Endothelial cell of umbilical vein (primary cell): ENCODE measurements around the gene RASGEF1C. TPM values are rescaled to one million over a fixed set of nuclear protein-coding genes. Genes with fewer than 3 reads are reported as not detected.

Experiments
- BruUV-seq: library from RNA; stranded (reverse); fragments of 400-500 nt; replicated peaks from 2 replicates; lab custom pipeline; 2021; lab: Mats Ljungman, UMichigan
- CTCF ChIA-PET: fragments of 300-600, 350-600 bp; sonication (Branson Sonifier 250); formaldehyde crosslinking; loops from one replicate; lab custom pipeline; 2021; ENCODE audit warnings: antibody characterized with exemption, inconsistent platforms; lab: Charles Lee
- POLR2A ChIA-PET: fragments of 300-600, 350-600 bp; sonication (Branson Sonifier 250); formaldehyde crosslinking; loops from one replicate; lab custom pipeline; 2021; ENCODE audit warnings: antibody characterized with exemption, inconsistent platforms; lab: Charles Lee
- DNase-seq: peaks from one replicate; pipeline ENCODE4 v3.0.0-alpha.2; 2011; ENCODE audit warnings: low read depth, low spot score
- FAIRE-seq: peaks from 2 replicates; lab custom pipeline; 2011; peaks lifted over from hg19 to GRCh38; lab: Jason Lieb, UNC
- H2AFZ ChIP-seq: 2 replicates; pipeline ENCODE4 v1.6.0; 2012; ENCODE audit warnings: low read depth, low read length, control low read depth, inconsistent platforms
- H3K27ac ChIP-seq: 2 replicates; pipeline ENCODE4 v1.5.1; 2011; ENCODE audit warnings: low read depth, mild to moderate bottlenecking, control low read depth, low read length, moderate library complexity; ENCODE audit not compliant: insufficient read depth
- H3K27me3 ChIP-seq, 2 experiments: 2 replicates each; pipeline versions ENCODE4 v1.6.0 to v1.6.1; 2011; ENCODE audit warnings: low read length in 2 of 2, mixed read lengths in 1 of 2; ENCODE audit not compliant: control insufficient read depth in 2 of 2, insufficient read depth in 2 of 2
- H3K36me3 ChIP-seq, 2 experiments: 2 replicates in 1 of 2; 3 replicates in 1 of 2; pipeline ENCODE4 v1.5.1; 2011; ENCODE audit warnings: low read length in 2 of 2, mild to moderate bottlenecking in 1 of 2, moderate library complexity in 1 of 2; ENCODE audit not compliant: control insufficient read depth in 2 of 2, insufficient read depth in 2 of 2; ENCODE audit errors: extremely low read depth in 1 of 2
- H3K4me1 ChIP-seq: 3 replicates; pipeline ENCODE4 v1.5.1; 2011; ENCODE audit warnings: mild to moderate bottlenecking, low read length; ENCODE audit not compliant: control insufficient read depth, insufficient read depth; ENCODE audit errors: extremely low read depth
- H3K4me2 ChIP-seq: 2 replicates; pipeline ENCODE4 v1.6.1; 2011; ENCODE audit warnings: low read length, control low read depth, mixed read lengths; ENCODE audit not compliant: insufficient read depth
- H3K4me3 ChIP-seq, 3 experiments: fragments of 200-600 bp in 1 of 3; sonication (generic), shearing (Covaris generic) in 1 of 3; replicated peaks in 1 of 3; 2 replicates each; pipeline ENCODE4 v1.5.1; 2011 to 2016; ENCODE audit warnings: control low read depth in 3 of 3, low read length in 3 of 3, mild to moderate bottlenecking in 2 of 3, inconsistent platforms in 1 of 3, low read depth in 1 of 3, moderate library complexity in 1 of 3; ENCODE audit not compliant: insufficient read depth in 1 of 3
- H3K79me2 ChIP-seq: 2 replicates; pipeline ENCODE4 v1.6.0; 2012; ENCODE audit warnings: low read length, inconsistent platforms; ENCODE audit not compliant: control insufficient read depth, insufficient read depth
- H3K9ac ChIP-seq: replicated peaks from 2 replicates; pipeline ENCODE3; 2011; ENCODE audit warnings: low read length, control low read depth; ENCODE audit not compliant: insufficient read depth; ENCODE audit errors: extremely low read depth
- H3K9me1 ChIP-seq: replicated peaks from 3 replicates; pipeline ENCODE4 v1.6.0; 2011; ENCODE audit warnings: mild to moderate bottlenecking, low read length; ENCODE audit not compliant: control insufficient read depth, insufficient read depth; ENCODE audit errors: extremely low read depth
- H3K9me3 ChIP-seq: replicated peaks from 2 replicates; pipeline ENCODE4 v1.5.1; 2012; ENCODE audit warnings: low read length, inconsistent platforms; ENCODE audit not compliant: control insufficient read depth, insufficient read depth
- H4K20me1 ChIP-seq: replicated peaks from 2 replicates; pipeline ENCODE3; 2011; ENCODE audit warnings: mild to moderate bottlenecking, low read length; ENCODE audit not compliant: control insufficient read depth, insufficient read depth; ENCODE audit errors: extremely low read depth
- EZH2 ChIP-seq: IDR thresholded peaks from 2 replicates; pipeline ENCODE4 v1.6.1; 2012; ENCODE audit warnings: borderline replicate concordance, low read depth, mild to moderate bottlenecking, moderate library complexity, low read length, inconsistent platforms; ENCODE audit not compliant: severe bottlenecking
- dilution Hi-C: fragments of 300-500 bp; cut with MboI; formaldehyde crosslinking; loops from one replicate; pipeline ENCODE4 v1.15.0; 2019; ENCODE audit warnings: low sequenced_read_pairs; ENCODE audit not compliant: extremely low pct_ligation_motif_present
- intact Hi-C: fragments of 100-400 bp; cut with micrococcal nuclease; formaldehyde crosslinking; loops from one replicate; pipeline ENCODE4 v1.10.0; 2022
- polyA plus RNA-seq, 4 experiments: library from polyadenylated mRNA; depleted of rRNA in 3 of 4; stranded (reverse) in 3 of 4; unstranded in 1 of 4; fragments of >200 nt; gene quantifications; 2 replicates each; pipeline versions ENCODE4 v1.2.1 to v1.2.3, GENCODE V29; 2011 to 2012; ENCODE audit warnings: missing spikeins in 1 of 4
- total RNA-seq: library from RNA; stranded (reverse); gene quantifications from 2 replicates; pipeline ENCODE4 v1.2.3, GENCODE V29; 2021
- TF ChIP-seq, protein P1 (sequence below), 2 donors: IDR thresholded peaks; 1 replicate in 1 of 2; 2 replicates in 1 of 2; pipeline ENCODE4 v1.5.1; 2011; ENCODE audit warnings: low read length in 2 of 2, mild to moderate bottlenecking in 2 of 2, moderate library complexity in 2 of 2, control low read depth in 1 of 2, inconsistent platforms in 1 of 2, low read depth in 1 of 2; ENCODE audit not compliant: insufficient read depth in 1 of 2; ENCODE audit errors: extremely low read depth in 1 of 2

Gene RASGEF1C
- total and polyA plus RNA-seq, 2 donors (not counting 3 experiments of a cell fraction or from before 2014, with no cell fraction given): not detected

DNA sequence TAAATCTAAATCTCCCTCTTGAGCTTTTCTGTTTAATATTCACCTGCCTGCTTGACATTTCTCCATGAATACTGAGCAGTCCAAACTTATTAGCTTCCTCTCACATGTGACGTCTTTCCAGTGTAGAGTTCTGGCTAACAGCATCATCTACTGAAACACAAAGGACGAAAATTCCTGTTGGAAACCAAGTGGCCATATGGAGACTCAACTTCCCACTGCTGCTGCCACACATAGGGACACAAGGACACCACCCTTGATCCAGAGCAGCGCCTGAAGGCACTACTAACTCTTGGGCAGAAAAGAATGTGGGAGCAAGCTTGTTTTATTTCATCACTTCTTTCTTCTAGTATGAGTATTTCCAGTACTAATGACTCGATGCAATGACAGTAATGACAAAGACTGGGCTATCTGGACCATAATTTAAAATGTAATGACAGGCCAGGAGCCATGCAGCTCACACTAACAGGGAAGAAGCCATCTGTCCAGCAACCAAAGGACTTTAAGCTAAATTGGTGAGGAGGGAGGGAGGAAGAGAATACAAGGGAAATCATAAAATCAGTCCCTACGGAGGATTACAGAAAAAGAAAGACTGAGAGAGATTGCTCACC, 156.7 kb downstream of the RASGEF1C start:
- FAIRE-seq: no peak
- peaks cover 13% of the 10 kb centered on the region for H3K4me1 ChIP-seq
- H3K9me1 ChIP-seq: no peaks in the 10 kb centered on the region
- no peak overlapping the region for H2AFZ ChIP-seq
- no peak overlapping the region for H3K9ac ChIP-seq
- BruUV-seq: no TSS peak
- no peaks in the 10 kb centered on the region for H3K9me3 ChIP-seq
- POLR2A ChIA-PET: no interaction called here
- peaks cover 10% of the 10 kb centered on the region for H3K79me2 ChIP-seq
- no peaks in the 10 kb centered on the region for H3K27me3 ChIP-seq
- no peak overlapping the region for H3K4me3 ChIP-seq
- CTCF ChIA-PET: no interaction called here
- TF ChIP-seq, protein P1, sequence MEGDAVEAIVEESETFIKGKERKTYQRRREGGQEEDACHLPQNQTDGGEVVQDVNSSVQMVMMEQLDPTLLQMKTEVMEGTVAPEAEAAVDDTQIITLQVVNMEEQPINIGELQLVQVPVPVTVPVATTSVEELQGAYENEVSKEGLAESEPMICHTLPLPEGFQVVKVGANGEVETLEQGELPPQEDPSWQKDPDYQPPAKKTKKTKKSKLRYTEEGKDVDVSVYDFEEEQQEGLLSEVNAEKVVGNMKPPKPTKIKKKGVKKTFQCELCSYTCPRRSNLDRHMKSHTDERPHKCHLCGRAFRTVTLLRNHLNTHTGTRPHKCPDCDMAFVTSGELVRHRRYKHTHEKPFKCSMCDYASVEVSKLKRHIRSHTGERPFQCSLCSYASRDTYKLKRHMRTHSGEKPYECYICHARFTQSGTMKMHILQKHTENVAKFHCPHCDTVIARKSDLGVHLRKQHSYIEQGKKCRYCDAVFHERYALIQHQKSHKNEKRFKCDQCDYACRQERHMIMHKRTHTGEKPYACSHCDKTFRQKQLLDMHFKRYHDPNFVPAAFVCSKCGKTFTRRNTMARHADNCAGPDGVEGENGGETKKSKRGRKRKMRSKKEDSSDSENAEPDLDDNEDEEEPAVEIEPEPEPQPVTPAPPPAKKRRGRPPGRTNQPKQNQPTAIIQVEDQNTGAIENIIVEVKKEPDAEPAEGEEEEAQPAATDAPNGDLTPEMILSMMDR (IDR thresholded peaks at IDR 0.05; ENCODE audit: extremely low read depth in 1 of 2, insufficient read depth in 1 of 2, low read depth in 1 of 2, low read length in 2 of 2): no peak
- no peak for TF ChIP-seq EZH2
- no peak overlapping the region for H3K27ac ChIP-seq
- H3K36me3 ChIP-seq: no peaks in the 10 kb centered on the region
- no peak overlapping the region for H3K4me2 ChIP-seq
- intact Hi-C loops (no loop called here), dilution Hi-C loops (no loop called here)
- DNase-seq: no peak
- H4K20me1 ChIP-seq: no peaks in the 10 kb centered on the region

Other genes with a start within 250 kb of the RASGEF1C start
- 43.0 and 44.0 TPM in 2 replicates for gene RNF130, start 137.5 kb downstream of the RASGEF1C start, total RNA-seq
- gene RNF130, start 137.5 kb downstream of the RASGEF1C start, polyA plus RNA-seq: 43.1 and 45.2 TPM in 2 replicates
- 34.8 and 38.0 TPM in 2 replicates for gene MAPK9, start 82.9 kb upstream of the RASGEF1C start, total RNA-seq
- 16.3 and 24.6 TPM in 2 replicates for gene MAPK9, start 82.9 kb upstream of the RASGEF1C start, polyA plus RNA-seq
- 4.5 and 5.5 TPM in 2 replicates for gene GFPT2, start 144.1 kb upstream of the RASGEF1C start, total RNA-seq
- gene GFPT2, start 144.1 kb upstream of the RASGEF1C start, polyA plus RNA-seq: 3.2 and 4.3 TPM in 2 replicates